K562 (cell line): ENCODE results near the gene IRF3. TPM values are rescaled to one million over a fixed set of nuclear protein-coding genes. Genes with fewer than 3 reads are reported as not detected.

Experiments
- AFF1 ChIP-seq, 2 experiments: fragments of 450-650 bp; IDR thresholded peaks; 2 replicates each; pipeline ENCODE4 v1.6.1; 2018; ENCODE audit warnings: mild to moderate bottlenecking in 2 of 2, low read depth in 1 of 2; ENCODE audit not compliant: partially characterized antibody in 2 of 2
- ARID4B ChIP-seq: sonication (generic); formaldehyde crosslinking; IDR thresholded peaks from 2 replicates; pipeline ENCODE4 v1.8.0; 2022; ENCODE audit warnings: mild to moderate bottlenecking, missing genetic modification reagents
- ESRRA ChIP-seq: fragments of 450-650 bp; IDR thresholded peaks from 2 replicates; pipeline ENCODE4 v1.6.1; 2014; ENCODE audit warnings: low read depth, mild to moderate bottlenecking, moderate library complexity, borderline replicate concordance
- GTF2F1 ChIP-seq: IDR thresholded peaks from 2 replicates; pipeline ENCODE4 v1.6.1; 2011; ENCODE audit warnings: low read depth, low read length, improper control_type of control experiment
- HDAC3 ChIP-seq: fragments of 450-650 bp; IDR thresholded peaks from 2 replicates; pipeline ENCODE4 v1.6.1; 2018; ENCODE audit warnings: borderline replicate concordance, mild to moderate bottlenecking, moderate library complexity; ENCODE audit not compliant: partially characterized antibody
- JUNB ChIP-seq: fragments of 450-650 bp; formaldehyde crosslinking; conservative IDR thresholded peaks from 2 replicates; pipeline ENCODE4 v1.4.0; 2020; ENCODE audit warnings: mild to moderate bottlenecking
- PBX2 ChIP-seq, 2 experiments: IDR thresholded peaks in 1 of 2; conservative IDR thresholded peaks in 1 of 2; 2 replicates each; pipeline ENCODE4 v1.6.1; 2016; ENCODE audit warnings: low read depth in 2 of 2, mild to moderate bottlenecking in 1 of 2, missing compliant biosample characterization in 1 of 2, missing genetic modification characterization in 1 of 2, moderate library complexity in 1 of 2
- PKNOX1 ChIP-seq: fragments of 450-650 bp; IDR thresholded peaks from 2 replicates; pipeline ENCODE4 v1.6.1; 2016
- SP1 ChIP-seq: sonication (generic); formaldehyde crosslinking; IDR thresholded peaks from 2 replicates; pipeline ENCODE4 v1.8.1; 2022; ENCODE audit warnings: mild to moderate bottlenecking, missing genetic modification reagents
- TEAD2 ChIP-seq: fragments of 450-650 bp; IDR thresholded peaks from 2 replicates; pipeline ENCODE4 v1.6.1; 2016; ENCODE audit warnings: missing genetic modification characterization, control low read depth, missing compliant biosample characterization
- TFAP4 ChIP-seq: sonication (generic); formaldehyde crosslinking; IDR thresholded peaks from 2 replicates; pipeline ENCODE4 v1.8.0; 2022; ENCODE audit warnings: missing genetic modification reagents, mild to moderate bottlenecking, moderate library complexity, borderline replicate concordance
- ZBTB8A ChIP-seq: fragments of 450-650 bp; IDR thresholded peaks from 2 replicates; pipeline ENCODE4 v1.6.1; 2018; ENCODE audit warnings: mild to moderate bottlenecking, moderate library complexity; ENCODE audit not compliant: partially characterized antibody
- polyA plus RNA-seq, 8 experiments: library from polyadenylated mRNA; depleted of rRNA in 4 of 8; stranded (reverse) in 5 of 8; unstranded in 3 of 8; fragments of >200 nt; fragmentation: Nextera tagmentation in 2 of 8; fragmentation: Illumina TruSeq in 1 of 8; extraction: Ambion mirVana in 2 of 8; extraction: Trizol in 1 of 8; gene quantifications; 2 replicates each; pipeline versions ENCODE4 v1.2.1 to v1.2.3, GENCODE V29; 2011 to 2014; ENCODE audit warnings: inconsistent platforms in 1 of 8, missing spikeins in 1 of 8
- total RNA-seq, 7 experiments: library from RNA; depleted of rRNA in 6 of 7; stranded (reverse); fragments of >200 nt in 6 of 7; fragmentation: Illumina TruSeq in 2 of 7; extraction: Trizol in 2 of 7; gene quantifications; 2 replicates each; pipeline versions ENCODE4 v1.2.1 to v1.2.3, GENCODE V29; 2011 to 2021; ENCODE audit warnings: low replicate concordance in 1 of 7

Gene IRF3
- total and polyA plus RNA-seq, 9 of the 15 experiments (the other 6 are each of a cell fraction or from before 2014, with no cell fraction given), result 7.5 to 145 (median 65.4) TPM

GRCh38 chr19:49672131-49672919 lies 6.7 kb upstream of the IRF3 start (continued):
- TF ChIP-seq AFF1 (IDR thresholded peaks at IDR 0.05; ENCODE audit: low read depth in 1 of 2, partially characterized antibody in 2 of 2) (peak; percentile 36 to 52), HDAC3 (no peak), SP1 (CRISPR knock-in tag) (peak; percentile 28; the same call in 1 of the 2 replicates), GTF2F1 (no peak), ESRRA (peak; percentile 53; the same call in 1 of the 2 replicates), PBX2 (CRISPR knock-in tag; IDR thresholded peaks at IDR 0.05; ENCODE audit: low read depth) (peak; percentile 61), PBX2 (tag; conservative IDR thresholded peaks at IDR 0.05; ENCODE audit: low read depth) (peak; percentile 80), TEAD2 (tag) (no peak), ARID4B (CRISPR knock-in tag) (no peak), JUNB (CRISPR knock-in tag) (no peak), PKNOX1 (peak; percentile 96), TFAP4 (CRISPR knock-in tag) (peak; percentile 74), ZBTB8A (no peak)
